Measurements from ENCODE around the gene TECPR1. TPM values are rescaled to one million over a fixed set of nuclear protein-coding genes. Genes with fewer than 3 reads are reported as not detected.

TECPR1 gene
- total and polyA plus RNA-seq, 2 of the 4 experiments (the other 2 are of a cell fraction), result 11.5 to 14.7 TPM

GRCh38 chr7:98283887-98284222, 31.8 kb upstream of the TECPR1 start (continued):
- no peak for TF ChIP-seq ELK1 (IDR thresholded peaks at IDR 0.05; ENCODE audit: borderline replicate concordance, low read depth, low read length)
- TF ChIP-seq SMC3 (IDR thresholded peaks at IDR 0.05; ENCODE audit: low read depth, low read length), result no peak
- TF ChIP-seq RFX5 (IDR thresholded peaks at IDR 0.05; ENCODE audit: low read depth, low read length), result no peak

DNA sequence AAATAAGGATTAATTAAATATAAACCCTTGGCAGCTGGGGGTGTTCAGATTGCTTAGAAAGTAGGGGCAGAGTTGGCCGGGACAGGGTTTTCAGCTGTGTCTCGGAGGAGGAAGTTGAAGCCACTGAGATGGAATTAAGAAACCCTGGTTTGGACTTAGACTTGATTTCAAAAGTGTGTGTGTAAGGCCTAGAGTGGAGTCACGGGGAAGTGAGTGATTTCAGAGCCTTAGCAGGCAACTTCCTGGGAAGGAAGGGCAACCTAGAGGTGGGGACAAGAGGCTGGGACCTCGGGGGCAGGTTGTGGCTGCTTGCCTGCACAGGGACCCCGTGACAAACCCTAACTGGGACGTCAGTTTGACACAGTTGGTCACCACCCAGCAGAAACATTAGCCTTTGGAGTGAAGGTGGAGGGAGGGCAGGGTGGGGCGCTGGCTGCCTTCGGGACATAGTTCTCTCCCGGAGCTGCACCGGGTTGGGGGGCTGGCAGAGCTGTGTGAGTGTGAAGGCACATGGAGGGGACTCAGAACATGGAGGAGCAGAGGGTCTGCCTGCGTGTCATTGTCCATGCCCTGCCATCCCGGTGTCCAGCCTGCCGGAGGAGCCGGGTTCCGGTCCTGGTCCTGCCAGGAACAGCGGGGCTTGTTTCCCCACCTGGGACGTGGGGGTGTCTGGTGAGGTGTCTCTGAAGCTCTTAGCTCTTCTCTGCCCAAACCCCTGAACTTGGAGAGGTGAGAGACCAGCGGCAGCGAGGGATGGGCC, 31.3 kb upstream of the TECPR1 start:
- ChIA-PET CTCF (interaction anchor here (0.6 to 0.8 kb wide), 2 partner anchors 16 to 536 kb away, joined by 3 to 4 read pairs; no protein-coding TSS in a partner anchor), POLR2A (ENCODE audit: unreplicated experiment) (no interaction called here)
- dilution Hi-C loops (cut with HindIII; ENCODE audit: low sequenced_read_pairs, unreplicated experiment), result no loop called here

More for the DNA sequence above, 31.3 kb upstream of the TECPR1 start:
- intact Hi-C loops (cut with micrococcal nuclease) (no loop called here), in situ Hi-C loops (cut with MboI; ENCODE audit: low sequenced_read_pairs) (no loop called here)
- TF ChIP-seq, protein P1, sequence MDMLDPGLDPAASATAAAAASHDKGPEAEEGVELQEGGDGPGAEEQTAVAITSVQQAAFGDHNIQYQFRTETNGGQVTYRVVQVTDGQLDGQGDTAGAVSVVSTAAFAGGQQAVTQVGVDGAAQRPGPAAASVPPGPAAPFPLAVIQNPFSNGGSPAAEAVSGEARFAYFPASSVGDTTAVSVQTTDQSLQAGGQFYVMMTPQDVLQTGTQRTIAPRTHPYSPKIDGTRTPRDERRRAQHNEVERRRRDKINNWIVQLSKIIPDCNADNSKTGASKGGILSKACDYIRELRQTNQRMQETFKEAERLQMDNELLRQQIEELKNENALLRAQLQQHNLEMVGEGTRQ (IDR thresholded peaks at IDR 0.05; ENCODE audit: low read depth, low read length), result no peak
- TF ChIP-seq, protein P2, sequence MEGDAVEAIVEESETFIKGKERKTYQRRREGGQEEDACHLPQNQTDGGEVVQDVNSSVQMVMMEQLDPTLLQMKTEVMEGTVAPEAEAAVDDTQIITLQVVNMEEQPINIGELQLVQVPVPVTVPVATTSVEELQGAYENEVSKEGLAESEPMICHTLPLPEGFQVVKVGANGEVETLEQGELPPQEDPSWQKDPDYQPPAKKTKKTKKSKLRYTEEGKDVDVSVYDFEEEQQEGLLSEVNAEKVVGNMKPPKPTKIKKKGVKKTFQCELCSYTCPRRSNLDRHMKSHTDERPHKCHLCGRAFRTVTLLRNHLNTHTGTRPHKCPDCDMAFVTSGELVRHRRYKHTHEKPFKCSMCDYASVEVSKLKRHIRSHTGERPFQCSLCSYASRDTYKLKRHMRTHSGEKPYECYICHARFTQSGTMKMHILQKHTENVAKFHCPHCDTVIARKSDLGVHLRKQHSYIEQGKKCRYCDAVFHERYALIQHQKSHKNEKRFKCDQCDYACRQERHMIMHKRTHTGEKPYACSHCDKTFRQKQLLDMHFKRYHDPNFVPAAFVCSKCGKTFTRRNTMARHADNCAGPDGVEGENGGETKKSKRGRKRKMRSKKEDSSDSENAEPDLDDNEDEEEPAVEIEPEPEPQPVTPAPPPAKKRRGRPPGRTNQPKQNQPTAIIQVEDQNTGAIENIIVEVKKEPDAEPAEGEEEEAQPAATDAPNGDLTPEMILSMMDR (conservative IDR thresholded peaks at IDR 0.05; ENCODE audit: low read depth, low read length), result no peak
- peak overlapping the region; percentile 94 for H3K9ac ChIP-seq (ENCODE audit: low read depth, low read length)
- H3K36me3 ChIP-seq (ENCODE audit: control insufficient read depth, insufficient read depth, low read length), result peaks cover 21% of the 10 kb centered on the region
- H3K18ac ChIP-seq (ENCODE audit: low read depth, low read length), result no peak overlapping the region
- ATAC-seq (ENCODE audit: low read depth) (no peak), DNase-seq (peak; percentile 56)
- H2BK5ac ChIP-seq (ENCODE audit: low read depth, low read length, poor library complexity, severe bottlenecking), result peak overlapping the region; percentile 94
- peaks cover 43% of the 10 kb centered on the region for H3K4me1 ChIP-seq (ENCODE audit: control insufficient read depth, insufficient read depth, low read length)
- H3K79me1 ChIP-seq (ENCODE audit: low read depth in 1 of 2, low read length in 2 of 2), result peaks cover 12 to 58% of the 10 kb centered on the region in 2 experiments; a peak in 3 of 4 replicates
- H3K9me1 ChIP-seq (ENCODE audit: insufficient read depth, low read length), result peaks cover 17% of the 10 kb centered on the region
- peak overlapping the region in 1 of 2 experiments; percentile 57; a peak in 2 of 4 replicates for H4K8ac ChIP-seq (ENCODE audit: low read depth in 2 of 2, low read length in 2 of 2)
- BruUV-seq (replicated peaks), result no TSS peak
- peak overlapping the region; percentile 88 for H3K4me3 ChIP-seq (ENCODE audit: insufficient read depth, low read depth, low read length)
- peak overlapping the region; percentile 97 for H3K4me2 ChIP-seq (ENCODE audit: low read depth, low read length)
- H3K4ac ChIP-seq (ENCODE audit: low read depth, low read length), result peak overlapping the region; percentile 92
- peak overlapping the region; percentile 52 for H2BK120ac ChIP-seq (ENCODE audit: low read depth, low read length)
- peak overlapping the region; percentile 85 for H4K91ac ChIP-seq (ENCODE audit: insufficient read depth, low read depth, low read length)
- 93% methylated on average over 8 of the region's 19 CpGs; no CpG with 5 or more reads in 1 of the 2 experiments for WGBS, 2 experiments (ENCODE audit: extremely low coverage in 2 of 2, insufficient read length in 1 of 2)
- H3K27me3 ChIP-seq (ENCODE audit: control insufficient read depth, insufficient read depth, low read length), result no peaks in the 10 kb centered on the region
- H3K23ac ChIP-seq (ENCODE audit: low read depth, low read length), result peak overlapping the region; percentile 79
- H2BK20ac ChIP-seq (ENCODE audit: low read depth, low read length), result no peak overlapping the region; the same call in 1 of the 2 replicates
- no peak overlapping the region for H2AFZ ChIP-seq (replicated peaks; ENCODE audit: low read length, poor library complexity)
- peak overlapping the region; percentile 86 for H3K14ac ChIP-seq (replicated peaks; ENCODE audit: low read depth, low read length)
- peak overlapping the region; percentile 46 for H2AK5ac ChIP-seq (ENCODE audit: low read depth, low read length)
- no peaks in the 10 kb centered on the region for H3K9me3 ChIP-seq (ENCODE audit: control insufficient read depth, insufficient read depth, low read length)
- peak overlapping the region; percentile 91 for H2AK9ac ChIP-seq (replicated peaks; ENCODE audit: low read depth, low read length, poor library complexity)
- H4K5ac ChIP-seq (ENCODE audit: low read depth, low read length), result no peak overlapping the region
- 0 out of 3 replicates have a peak overlapping the region, but pooled peaks have one; percentile 4 for H2BK15ac ChIP-seq (ENCODE audit: low read depth, low read length)
- peak overlapping the region; percentile 79; the same call in 1 of the 2 replicates for H3K56ac ChIP-seq (ENCODE audit: extremely low read depth, insufficient read depth, low read length)
- peak overlapping the region; percentile 91 for H3K27ac ChIP-seq (ENCODE audit: insufficient read depth, low read length)
- peaks cover 54% of the 10 kb centered on the region for H4K20me1 ChIP-seq (ENCODE audit: insufficient read depth, low read length)

Data from IMR-90 (cell line).